Esophagus squamous epithelium (tissue), 4 donors: ENCODE results near the gene KCNAB1.

Experiments used
- POLR2A ChIP-seq, 4 donors: fragments of 450-650 bp; IDR thresholded peaks; one replicate each; pipeline ENCODE4 v1.6.1; 2017; ENCODE audit warnings: antibody characterized with exemption in 4 of 4, mild to moderate bottlenecking in 4 of 4, moderate library complexity in 3 of 4
- TF ChIP-seq, protein P1 (sequence below), 6 experiments: fragments of 450-650 bp in 4 of 6; fragments of 200-600 bp in 2 of 6; sonication (generic) in 2 of 6; IDR thresholded peaks; one replicate each; pipeline ENCODE4 v1.5.1; 2016 to 2019; ENCODE audit warnings: antibody characterized with exemption in 6 of 6, mild to moderate bottlenecking in 4 of 6, moderate library complexity in 4 of 6

DNA sequence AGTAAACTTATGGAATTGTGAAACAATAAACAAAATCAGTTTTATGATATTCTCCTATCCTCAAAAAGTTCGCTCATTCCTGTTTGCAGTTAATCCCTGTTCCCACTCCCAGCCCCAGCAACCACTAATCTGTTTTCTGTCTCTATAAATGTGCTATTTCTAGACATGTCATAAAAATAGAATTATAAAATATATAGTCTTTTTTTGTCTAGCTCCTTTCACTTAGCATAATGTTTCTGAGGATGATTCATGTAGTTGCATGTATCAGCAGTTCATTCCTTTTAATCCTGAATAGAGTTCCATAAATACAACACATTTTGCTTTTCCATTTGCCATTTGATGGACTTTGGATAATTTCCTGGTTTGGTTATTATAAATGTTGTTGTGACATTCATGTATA lies 140.0 kb downstream of the KCNAB1 start:
- TF ChIP-seq, protein P1, sequence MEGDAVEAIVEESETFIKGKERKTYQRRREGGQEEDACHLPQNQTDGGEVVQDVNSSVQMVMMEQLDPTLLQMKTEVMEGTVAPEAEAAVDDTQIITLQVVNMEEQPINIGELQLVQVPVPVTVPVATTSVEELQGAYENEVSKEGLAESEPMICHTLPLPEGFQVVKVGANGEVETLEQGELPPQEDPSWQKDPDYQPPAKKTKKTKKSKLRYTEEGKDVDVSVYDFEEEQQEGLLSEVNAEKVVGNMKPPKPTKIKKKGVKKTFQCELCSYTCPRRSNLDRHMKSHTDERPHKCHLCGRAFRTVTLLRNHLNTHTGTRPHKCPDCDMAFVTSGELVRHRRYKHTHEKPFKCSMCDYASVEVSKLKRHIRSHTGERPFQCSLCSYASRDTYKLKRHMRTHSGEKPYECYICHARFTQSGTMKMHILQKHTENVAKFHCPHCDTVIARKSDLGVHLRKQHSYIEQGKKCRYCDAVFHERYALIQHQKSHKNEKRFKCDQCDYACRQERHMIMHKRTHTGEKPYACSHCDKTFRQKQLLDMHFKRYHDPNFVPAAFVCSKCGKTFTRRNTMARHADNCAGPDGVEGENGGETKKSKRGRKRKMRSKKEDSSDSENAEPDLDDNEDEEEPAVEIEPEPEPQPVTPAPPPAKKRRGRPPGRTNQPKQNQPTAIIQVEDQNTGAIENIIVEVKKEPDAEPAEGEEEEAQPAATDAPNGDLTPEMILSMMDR (IDR thresholded peaks at IDR 0.05): no peak
- TF ChIP-seq POLR2A (IDR thresholded peaks at IDR 0.05): no peak
